Subcutaneous adipose tissue (tissue), 4 donors: ENCODE results near the gene NPAS3. TPM values are rescaled to one million over a fixed set of nuclear protein-coding genes. Genes with fewer than 3 reads are reported as not detected.

Experiments
- CTCF ChIP-seq: fragments of 450-650 bp; IDR thresholded peaks from one replicate; pipeline ENCODE4 v1.5.1; 2016; ENCODE audit warnings: low read depth, mild to moderate bottlenecking, control low read depth, antibody characterized with exemption, moderate library complexity
- total RNA-seq, 4 donors: library from RNA; depleted of rRNA; stranded (reverse); fragments of >200 nt; gene quantifications; one replicate each; pipeline ENCODE4 v1.1.0, GENCODE V29; 2016

NPAS3 gene
- total RNA-seq, 4 donors from 2014 or later: 0.51 to 1.3 (median 1.0) TPM

GRCh38 chr14:32908196-32909084, 30.2 kb upstream of the NPAS3 start:
- TF ChIP-seq CTCF: no peak

GRCh38 chr14:32913725-32914124, 25.0 kb upstream of the NPAS3 start:
- TF ChIP-seq CTCF: no peak

- TF ChIP-seq CTCF: no peak
Measured at GRCh38 chr14:32914391-32914790, 24.3 kb upstream of the NPAS3 start.

GRCh38 chr14:32920696-32921276, 17.9 kb upstream of the NPAS3 start:
- TF ChIP-seq CTCF: no peak

GRCh38 chr14:32925439-32925838, 13.2 kb upstream of the NPAS3 start:
- TF ChIP-seq CTCF: no peak

GRCh38 chr14:32932302-32932913, 6.3 kb upstream of the NPAS3 start:
- no peak for TF ChIP-seq CTCF
